Activated effector memory CD4-positive, alpha-beta T cell treated with anti-CD3 and anti-CD28 coated beads, Interleukin-2, amount 50 U/mL, for 16 hours (primary cell): ENCODE results near the gene TYK2.
"Not testable (repeated sequence)": the region's sequence is repeated elsewhere in the genome, so short reads cannot be mapped to it uniquely, and the experiment has no call there.

ENCODE experiments used
- DNase-seq: peaks from one replicate; pipeline ENCODE4 v3.0.0-alpha.2; 2020

The TYK2 gene

GRCh38 chr19:10380313-10381102 lies at the start of gene TYK2:
Gene TYK2, minus strand, starts transcription at chr19:10380572. Its CDS starts 2,166 bp downstream, at chr19:10378406.
- peak; percentile 97 for DNase-seq

GRCh38 chr19:10428996-10429381 lies 48.6 kb upstream of the TYK2 start:
- no peak for DNase-seq

GRCh38 chr19:10427169-10427568 lies 46.8 kb upstream of the TYK2 start:
- DNase-seq: no peak

- peak; percentile 86 for DNase-seq
These were observed 43.8 kb upstream of the TYK2 start for GRCh38 chr19:10424011-10424637.

DNA sequence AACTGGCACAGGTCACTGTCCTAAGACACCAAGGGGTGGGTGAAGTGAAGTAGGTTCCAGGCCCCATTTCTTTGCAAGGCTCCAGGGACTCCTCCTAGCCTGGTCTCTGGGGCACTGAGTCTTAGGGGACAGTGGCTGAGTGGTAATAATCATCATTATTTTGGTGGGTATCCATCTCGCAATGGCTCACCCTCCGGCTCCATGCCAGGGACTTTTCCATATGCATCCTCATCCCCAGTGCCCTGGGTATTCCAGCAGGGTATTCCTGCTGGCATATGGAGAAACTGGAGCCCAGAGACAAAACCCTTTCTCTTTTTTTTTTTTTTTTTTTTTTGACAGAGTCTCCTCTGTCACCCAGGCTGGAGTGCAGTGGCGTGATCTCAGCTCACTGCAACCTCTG lies 42.5 kb upstream of the TYK2 start:
- DNase-seq: no peak

DNA sequence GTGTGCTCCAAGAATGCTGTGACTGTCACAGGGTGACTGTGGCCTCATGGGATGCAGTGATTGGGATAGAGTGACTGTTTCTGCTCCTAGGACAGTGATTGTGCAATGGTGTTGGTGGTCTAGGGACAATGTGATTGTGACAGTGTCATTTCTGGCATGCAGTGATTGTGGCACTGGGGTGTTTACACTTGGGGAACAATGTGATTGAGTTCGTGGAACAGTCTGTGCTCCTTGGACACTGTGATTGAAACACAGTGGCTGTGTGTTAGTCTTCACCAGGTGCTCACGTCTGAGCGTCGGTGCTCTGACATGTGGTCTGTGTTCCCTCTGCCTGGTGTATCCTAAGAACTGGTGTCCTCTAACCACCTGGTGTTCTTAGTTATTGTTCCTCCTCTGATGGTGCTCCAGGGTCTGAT lies 41.7 kb upstream of the TYK2 start:
- DNase-seq: no peak

DNA sequence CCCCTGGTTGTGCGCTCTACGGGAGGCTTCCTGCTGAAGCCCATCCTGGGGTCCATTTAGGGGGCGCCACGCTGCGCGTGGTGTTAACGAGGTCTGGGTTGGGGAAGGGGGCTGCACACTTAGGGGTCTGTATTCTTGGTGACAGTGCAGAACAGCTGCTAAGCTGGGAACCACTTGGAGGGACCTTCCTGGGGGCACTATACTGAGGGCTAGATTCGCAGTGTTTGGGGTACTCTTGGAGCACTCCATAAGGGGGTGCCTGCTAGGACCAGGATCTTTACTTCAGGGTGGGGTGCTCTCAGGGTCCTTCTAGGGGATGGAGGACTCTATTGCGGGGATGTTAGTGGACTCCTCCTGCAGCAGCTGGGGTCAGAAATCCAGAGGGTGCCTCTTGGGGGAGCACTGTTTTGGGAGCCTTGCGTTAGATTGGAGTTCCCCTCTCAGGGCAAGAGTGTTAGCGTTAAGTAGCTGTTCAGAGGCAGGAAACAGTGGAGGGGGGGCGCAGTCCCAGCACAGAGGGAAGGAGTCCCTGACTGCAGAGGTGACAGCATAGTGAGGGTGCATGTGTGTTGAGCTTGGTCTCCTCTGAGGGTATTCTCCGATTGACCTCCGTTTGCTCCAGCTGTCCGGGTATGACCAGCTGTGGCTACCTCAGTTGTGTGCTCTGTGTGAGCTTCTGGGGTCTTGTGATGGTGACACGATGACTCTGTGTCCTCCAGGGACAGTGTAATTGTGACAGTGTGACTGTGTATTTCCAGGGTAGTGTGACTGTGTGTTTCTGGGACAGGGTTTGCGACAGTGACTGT lies 41.1 kb upstream of the TYK2 start:
- DNase-seq: no peak

- DNase-seq: peak; percentile 82
These were observed 40.3 kb upstream of the TYK2 start, which contains the start of gene PDE4A for GRCh38 chr19:10420444-10421239. Gene PDE4A, plus strand, starts transcription at chr19:10420538. Its CDS starts 227 bp downstream, at chr19:10420765.

DNA sequence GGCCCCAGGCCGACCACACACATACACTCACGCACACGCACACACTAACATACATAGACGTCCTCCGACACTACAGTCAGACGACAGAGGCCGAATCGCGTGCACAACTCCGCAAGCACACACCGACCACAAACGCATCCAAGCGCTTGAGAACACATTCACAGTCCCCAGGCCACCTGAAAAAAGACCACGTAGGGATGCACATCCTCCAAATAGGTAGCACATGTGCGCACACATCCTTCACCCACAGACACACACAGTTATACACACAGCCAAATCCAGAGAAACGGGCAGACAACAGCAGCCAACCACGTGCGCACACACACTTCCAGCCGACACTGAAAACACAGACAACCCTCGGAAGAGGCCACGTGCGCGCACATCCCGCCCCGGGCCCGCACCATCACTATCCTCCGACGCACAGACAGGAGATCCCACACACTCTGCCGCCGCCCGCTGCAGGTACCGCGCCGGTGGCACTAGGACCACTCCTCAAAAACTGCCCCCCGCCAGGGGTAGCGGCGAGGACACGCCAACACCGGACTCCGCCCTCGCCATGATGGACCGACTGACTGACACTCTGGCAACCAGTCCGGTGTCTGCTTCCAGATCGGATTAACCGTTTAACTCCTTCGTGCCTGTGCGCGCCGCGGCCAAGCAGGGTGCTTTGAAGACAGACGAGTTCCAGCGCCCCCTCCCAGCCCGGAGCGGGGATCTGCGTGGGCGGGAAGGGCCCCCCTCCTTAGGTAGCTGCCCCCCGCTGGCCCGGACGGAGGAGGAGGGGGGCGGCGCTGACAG lies 39.5 kb upstream of the TYK2 start:
- DNase-seq: peak; percentile 75

DNA sequence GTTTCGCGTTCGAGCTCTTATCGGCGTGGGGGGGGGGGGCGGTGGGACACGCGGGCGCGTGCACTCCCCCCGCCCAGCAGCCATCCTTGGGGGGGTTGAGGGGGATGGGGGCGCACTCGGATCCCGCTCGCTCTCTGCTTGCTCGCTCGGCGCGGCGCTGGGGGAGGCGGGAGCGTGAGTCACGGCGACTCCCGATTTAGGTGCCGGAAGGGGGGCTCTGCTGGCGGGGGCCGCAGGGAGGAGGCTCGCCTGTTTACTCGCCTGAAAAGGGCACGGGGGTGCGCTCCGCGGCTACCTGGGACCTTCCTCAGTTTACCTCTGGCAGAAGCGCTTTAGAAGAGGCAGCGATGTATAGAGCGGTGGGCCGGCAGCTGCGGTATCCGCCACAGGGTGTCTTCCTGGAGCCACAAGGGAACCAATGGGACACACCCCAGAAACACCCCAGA lies 38.9 kb upstream of the TYK2 start:
- DNase-seq: peak; percentile 76

- no peak for DNase-seq
These were observed 38.3 kb upstream of the TYK2 start for GRCh38 chr19:10418485-10419199.

DNA sequence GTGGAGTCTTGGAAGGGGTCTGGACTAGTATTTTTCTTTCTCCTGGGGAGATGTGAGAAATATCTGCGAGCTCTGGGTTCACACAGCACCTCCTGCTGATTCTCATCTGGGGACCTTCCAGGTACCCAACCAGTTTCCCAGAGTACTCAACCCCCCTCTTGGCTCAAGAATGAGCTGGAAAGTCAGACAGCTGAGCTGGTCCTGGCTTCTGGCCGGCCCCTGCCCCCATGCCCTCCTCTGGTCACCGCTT lies 37.8 kb upstream of the TYK2 start:
- no peak for DNase-seq

GRCh38 chr19:10417541-10418234 lies 37.3 kb upstream of the TYK2 start:
- DNase-seq: no peak

GRCh38 chr19:10416380-10417257 lies 36.2 kb upstream of the TYK2 start:
- peak; percentile 98 for DNase-seq

GRCh38 chr19:10416083-10416379 lies 35.7 kb upstream of the TYK2 start:
- no peak for DNase-seq

DNA sequence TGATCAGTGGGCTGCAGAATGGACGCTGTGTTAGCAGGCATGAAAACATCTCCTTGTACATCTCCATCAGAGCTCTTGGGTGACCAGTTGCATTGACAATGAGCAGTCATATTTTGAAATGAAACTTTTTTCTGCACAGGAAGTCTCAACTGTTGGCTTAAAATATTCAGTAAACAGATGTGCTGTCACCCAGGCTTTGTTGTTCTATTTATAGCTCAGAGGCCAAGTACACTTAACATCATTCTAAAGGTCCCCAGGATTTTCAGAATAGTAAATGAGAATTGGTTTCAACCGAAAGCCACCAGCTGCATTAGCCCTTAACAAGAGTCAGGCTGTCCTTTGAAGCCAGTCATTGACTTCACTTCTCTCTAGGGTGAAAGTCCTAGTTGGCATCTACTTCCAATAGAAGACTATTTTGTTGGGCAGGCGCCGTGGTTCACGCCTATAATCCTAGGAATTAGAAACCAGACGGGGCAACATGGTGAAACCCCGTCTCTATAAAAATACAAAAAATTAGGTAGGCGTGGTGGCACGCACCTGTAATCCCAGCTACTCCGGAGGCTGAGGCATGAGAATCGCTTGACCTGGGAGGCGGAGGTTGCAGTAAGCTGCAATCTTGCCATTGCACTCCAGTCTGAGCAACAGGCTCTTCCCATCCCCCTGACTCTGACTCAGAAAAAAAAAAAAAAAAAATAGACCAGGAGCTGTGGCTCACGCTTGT lies 32.0 kb upstream of the TYK2 start:
- DNase-seq: no peak

GRCh38 chr19:10411224-10411623 lies 30.9 kb upstream of the TYK2 start:
- DNase-seq: not testable (repeated sequence)

DNA sequence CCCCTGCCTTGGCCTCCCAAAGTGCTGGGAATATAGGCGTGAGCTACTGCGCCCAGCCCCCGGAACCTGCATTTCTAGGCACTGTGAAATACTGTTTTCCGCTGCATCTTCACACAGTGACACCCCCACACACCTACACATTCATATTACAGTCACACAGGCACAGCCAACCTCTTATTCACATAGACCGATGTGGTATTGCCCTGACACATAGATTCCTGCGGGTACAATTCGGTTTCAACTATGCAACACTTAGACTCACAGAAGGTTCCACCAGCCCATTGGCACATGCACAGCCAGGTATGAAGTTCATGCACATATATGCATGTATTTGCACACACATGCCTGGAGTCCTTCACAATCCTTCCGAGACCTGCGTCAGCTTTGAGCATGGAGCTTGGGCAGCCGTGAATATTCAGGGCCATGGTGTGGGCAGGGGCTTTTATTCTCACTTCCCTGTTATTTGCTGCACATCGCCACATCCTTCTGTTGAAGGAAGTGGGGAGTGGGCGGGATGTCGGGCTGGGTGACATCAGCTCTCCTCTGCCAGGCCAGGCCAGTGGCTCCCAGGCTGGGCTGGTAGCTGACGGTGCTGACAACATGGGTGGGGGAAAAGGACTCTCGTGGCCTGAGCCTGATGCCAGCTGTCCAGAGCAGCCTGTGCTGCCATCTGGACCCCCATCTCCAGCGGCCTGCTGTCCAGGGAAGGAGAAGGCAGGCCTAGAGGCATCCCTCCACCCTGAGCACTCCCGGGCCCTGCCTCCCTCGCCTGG lies 28.3 kb upstream of the TYK2 start:
- DNase-seq: peak; percentile 85
